MM.1S (cell line): ENCODE results near the gene PRPSAP2.

ENCODE experiments used
- EZH2 ChIP-seq: fragments of 300-600 bp; sonication (generic); optimal IDR thresholded peaks from 2 replicates; pipeline ENCODE3; 2017; ENCODE audit warnings: low read depth, mild to moderate bottlenecking, antibody characterized with exemption, low read length, mixed read lengths
- TF ChIP-seq, protein P1 (sequence below): fragments of 300-600 bp; sonication (generic); IDR thresholded peaks from 2 replicates; pipeline ENCODE4 v1.5.1; 2016; ENCODE audit warnings: antibody characterized with exemption, low read length, mixed read lengths

GRCh38 chr17:18949566-18949965, 91.6 kb downstream of the PRPSAP2 start:
- TF ChIP-seq EZH2: no peak
- TF ChIP-seq, protein P1, sequence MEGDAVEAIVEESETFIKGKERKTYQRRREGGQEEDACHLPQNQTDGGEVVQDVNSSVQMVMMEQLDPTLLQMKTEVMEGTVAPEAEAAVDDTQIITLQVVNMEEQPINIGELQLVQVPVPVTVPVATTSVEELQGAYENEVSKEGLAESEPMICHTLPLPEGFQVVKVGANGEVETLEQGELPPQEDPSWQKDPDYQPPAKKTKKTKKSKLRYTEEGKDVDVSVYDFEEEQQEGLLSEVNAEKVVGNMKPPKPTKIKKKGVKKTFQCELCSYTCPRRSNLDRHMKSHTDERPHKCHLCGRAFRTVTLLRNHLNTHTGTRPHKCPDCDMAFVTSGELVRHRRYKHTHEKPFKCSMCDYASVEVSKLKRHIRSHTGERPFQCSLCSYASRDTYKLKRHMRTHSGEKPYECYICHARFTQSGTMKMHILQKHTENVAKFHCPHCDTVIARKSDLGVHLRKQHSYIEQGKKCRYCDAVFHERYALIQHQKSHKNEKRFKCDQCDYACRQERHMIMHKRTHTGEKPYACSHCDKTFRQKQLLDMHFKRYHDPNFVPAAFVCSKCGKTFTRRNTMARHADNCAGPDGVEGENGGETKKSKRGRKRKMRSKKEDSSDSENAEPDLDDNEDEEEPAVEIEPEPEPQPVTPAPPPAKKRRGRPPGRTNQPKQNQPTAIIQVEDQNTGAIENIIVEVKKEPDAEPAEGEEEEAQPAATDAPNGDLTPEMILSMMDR: no peak
